ENCODE data around the gene PCDHGA1. TPM values are rescaled to one million over a fixed set of nuclear protein-coding genes. Genes with fewer than 3 reads are reported as not detected.

Gene PCDHGA1
- total and polyA plus RNA-seq, 2 of the 4 experiments (the other 2 are of a cell fraction) = 0.90 to 0.92 TPM

GRCh38 chr5:141441571-141442170 is 111.4 kb downstream of the PCDHGA1 start:
- H3K79me1 ChIP-seq (ENCODE audit: low read depth in 1 of 2, low read length in 2 of 2) = peaks cover 28 to 33% of the 10 kb centered on the region in 2 experiments
- no peak overlapping the region for H3K4me3 ChIP-seq (ENCODE audit: insufficient read depth, low read depth, low read length)
- H3K4me1 ChIP-seq (ENCODE audit: control insufficient read depth, insufficient read depth, low read length) = peaks cover 2% of the 10 kb centered on the region; the same call in 1 of the 2 replicates
- H3K27ac ChIP-seq (ENCODE audit: insufficient read depth, low read length) = no peak overlapping the region
- H3K9ac ChIP-seq (ENCODE audit: low read depth, low read length) = no peak overlapping the region
- no peak overlapping the region for H4K8ac ChIP-seq (ENCODE audit: low read depth in 2 of 2, low read length in 2 of 2)
- H2AFZ ChIP-seq (replicated peaks; ENCODE audit: low read length, poor library complexity) = no peak overlapping the region
- H3K9me3 ChIP-seq (ENCODE audit: control insufficient read depth, insufficient read depth, low read length) = peaks cover 10% of the 10 kb centered on the region; the same call in 1 of the 2 replicates
- BruUV-seq (replicated peaks) = no TSS peak
- TF ChIP-seq FOS (IDR thresholded peaks at IDR 0.05; ENCODE audit: low read depth, low read length) = no peak
- no peak for TF ChIP-seq POLR2A (IDR thresholded peaks at IDR 0.05; ENCODE audit: low read depth, low read length)
- no peak for TF ChIP-seq NFE2L2 (IDR thresholded peaks at IDR 0.05; ENCODE audit: low read depth, low read length)
- no peak for TF ChIP-seq CEBPB (IDR thresholded peaks at IDR 0.05; ENCODE audit: low read depth, low read length)
- TF ChIP-seq RAD21 (IDR thresholded peaks at IDR 0.05; ENCODE audit: low read length) = no peak
- TF ChIP-seq MAFK (IDR thresholded peaks at IDR 0.05; ENCODE audit: low read depth, low read length) = no peak
- TF ChIP-seq MXI1 (IDR thresholded peaks at IDR 0.05; ENCODE audit: borderline replicate concordance, low read depth, low read length) = no peak
- dilution Hi-C loops (cut with HindIII; ENCODE audit: low sequenced_read_pairs, unreplicated experiment) = no loop called here
- in situ Hi-C loops (cut with MboI; ENCODE audit: low sequenced_read_pairs) = no loop called here
- H3K9me1 ChIP-seq (ENCODE audit: insufficient read depth, low read length) = no peaks in the 10 kb centered on the region
- 63% methylated on average over 25 of the region's 50 CpGs; no CpG with 5 or more reads in 1 of the 2 experiments for WGBS, 2 experiments (ENCODE audit: extremely low coverage in 2 of 2, insufficient read length in 1 of 2)
- no peak overlapping the region for H2BK15ac ChIP-seq (ENCODE audit: low read depth, low read length)
- no peak overlapping the region for H3K14ac ChIP-seq (replicated peaks; ENCODE audit: low read depth, low read length)
- no peak overlapping the region for H2AK5ac ChIP-seq (ENCODE audit: low read depth, low read length)
- no peaks in the 10 kb centered on the region for H4K20me1 ChIP-seq (ENCODE audit: insufficient read depth, low read length)
- CTCF ChIA-PET = no interaction called here
- H2AK9ac ChIP-seq (replicated peaks; ENCODE audit: low read depth, low read length, poor library complexity) = no peak overlapping the region
- H4K91ac ChIP-seq (ENCODE audit: insufficient read depth, low read depth, low read length) = no peak overlapping the region
- H2BK20ac ChIP-seq (ENCODE audit: low read depth, low read length) = no peak overlapping the region
- no peak overlapping the region for H2BK5ac ChIP-seq (ENCODE audit: low read depth, low read length, poor library complexity, severe bottlenecking)
- H3K4me2 ChIP-seq (ENCODE audit: low read depth, low read length) = no peak overlapping the region
- H2BK120ac ChIP-seq (ENCODE audit: low read depth, low read length) = no peak overlapping the region
- DNase-seq (no peak), ATAC-seq (ENCODE audit: low read depth) (no peak)
- H4K5ac ChIP-seq (ENCODE audit: low read depth, low read length) = no peak overlapping the region
- no peak overlapping the region for H3K4ac ChIP-seq (ENCODE audit: low read depth, low read length)
- H3K18ac ChIP-seq (ENCODE audit: low read depth, low read length) = no peak overlapping the region
- no peak overlapping the region for H3K23ac ChIP-seq (ENCODE audit: low read depth, low read length)
- POLR2A ChIA-PET (ENCODE audit: unreplicated experiment) = no interaction called here
- no peaks in the 10 kb centered on the region for H3K27me3 ChIP-seq (ENCODE audit: control insufficient read depth, insufficient read depth, low read length)
- no peak overlapping the region for H3K56ac ChIP-seq (ENCODE audit: extremely low read depth, insufficient read depth, low read length)
- peaks cover 11% of the 10 kb centered on the region for H3K36me3 ChIP-seq (ENCODE audit: control insufficient read depth, insufficient read depth, low read length)
- intact Hi-C loops (cut with micrococcal nuclease) = no loop called here
